B cell (primary cell): ENCODE results near the gene EHHADH. TPM values are rescaled to one million over a fixed set of nuclear protein-coding genes. Genes with fewer than 3 reads are reported as not detected.

ENCODE experiments used
- ATAC-seq: fragments of 200-7000 bp; cut with Tn5 transposase; one replicate; pipeline ENCODE4 v1.10.0; 2021; ENCODE audit warnings: low read depth, mild to moderate bottlenecking, moderate number of reproducible peaks, moderate library complexity
- CTCF ChIA-PET: fragments of 350-600 bp; sonication (Branson Sonifier 250); formaldehyde crosslinking; loops from one replicate; lab custom pipeline; 2021; ENCODE audit warnings: antibody characterized with exemption, inconsistent platforms; lab: Charles Lee
- POLR2A ChIA-PET: fragments of 350-600 bp; sonication (Branson Sonifier 250); formaldehyde crosslinking; loops from one replicate; lab custom pipeline; 2021; ENCODE audit warnings: antibody characterized with exemption; lab: Charles Lee
- DNase-seq: peaks from one replicate; pipeline ENCODE4 v3.0.0; 2013
- H2AFZ ChIP-seq: 2 replicates; pipeline ENCODE4 v1.6.1; 2012; ENCODE audit warnings: mild to moderate bottlenecking, low read depth, low read length; ENCODE audit not compliant: insufficient read depth, poor library complexity, severe bottlenecking
- H3K27ac ChIP-seq, 2 donors: 1 replicate in 1 of 2; 2 replicates in 1 of 2; pipeline ENCODE4 v1.5.1; 2012 to 2013; ENCODE audit warnings: low read length in 2 of 2, mild to moderate bottlenecking in 2 of 2, moderate library complexity in 1 of 2
- H3K27me3 ChIP-seq, 4 experiments: fragments of 200-600 bp in 1 of 4; sonication (generic) in 1 of 4; replicated peaks in 1 of 4; 1 replicate in 2 of 4; 2 replicates in 2 of 4; pipeline versions ENCODE4 v1.6.1 to v1.7.0; 2013 to 2016; ENCODE audit warnings: low read length in 3 of 4, mild to moderate bottlenecking in 2 of 4, mixed read lengths in 1 of 4, moderate library complexity in 1 of 4; ENCODE audit not compliant: insufficient read depth in 4 of 4, control insufficient read depth in 3 of 4; ENCODE audit errors: control extremely low read depth in 1 of 4
- H3K36me3 ChIP-seq, 2 experiments: replicated peaks in 1 of 2; 1 replicate in 1 of 2; 2 replicates in 1 of 2; pipeline versions ENCODE4 v1.6.1 to v1.7.1; 2013; ENCODE audit warnings: low read length in 1 of 2; ENCODE audit not compliant: insufficient read depth in 2 of 2, control insufficient read depth in 1 of 2; ENCODE audit errors: control extremely low read depth in 1 of 2, extremely low read depth in 1 of 2
- H3K4me1 ChIP-seq, 2 donors: fragments of 200-600 bp in 1 of 2; sonication (generic) in 1 of 2; 1 replicate in 1 of 2; 2 replicates in 1 of 2; pipeline versions ENCODE4 v1.5.1 to v1.6.1; 2013 to 2017; ENCODE audit warnings: low read length in 2 of 2; ENCODE audit not compliant: control insufficient read depth in 2 of 2, insufficient read depth in 2 of 2
- H3K4me2 ChIP-seq: replicated peaks from 2 replicates; pipeline ENCODE3; 2012; ENCODE audit warnings: mild to moderate bottlenecking, low read depth, low read length; ENCODE audit not compliant: poor library complexity, severe bottlenecking
- H3K4me3 ChIP-seq, 5 experiments: fragments of 200-600 bp in 1 of 5; sonication (generic) in 1 of 5; 1 replicate in 3 of 5; 2 replicates in 2 of 5; pipeline versions ENCODE4 v1.5.1 to v1.7.0; 2011 to 2016; ENCODE audit warnings: low read length in 4 of 5, mild to moderate bottlenecking in 4 of 5, low read depth in 2 of 5, control low read depth in 1 of 5, moderate library complexity in 1 of 5; ENCODE audit not compliant: insufficient read depth in 1 of 5; ENCODE audit errors: control extremely low read depth in 1 of 5, extremely low read depth in 1 of 5
- H3K79me2 ChIP-seq: fragments of 200-600 bp; sonication (generic); one replicate; pipeline ENCODE4 v1.6.0; 2016; ENCODE audit warnings: low read length; ENCODE audit not compliant: control insufficient read depth, insufficient read depth
- H3K9ac ChIP-seq: fragments of 200-600 bp; sonication (generic); 2 replicates; pipeline ENCODE4 v1.6.1; 2017; ENCODE audit warnings: mild to moderate bottlenecking, low read length, moderate library complexity
- H3K9me3 ChIP-seq, 3 donors: one replicate each; pipeline versions ENCODE4 v1.6.1 to v1.7.1; 2013; ENCODE audit warnings: low read length in 2 of 3; ENCODE audit not compliant: control insufficient read depth in 2 of 3, insufficient read depth in 1 of 3; ENCODE audit errors: control extremely low read depth in 1 of 3
- H4K20me1 ChIP-seq: 2 replicates; pipeline ENCODE4 v1.6.0; 2012; ENCODE audit warnings: mild to moderate bottlenecking, low read length; ENCODE audit not compliant: insufficient read depth, control insufficient read depth, poor library complexity, severe bottlenecking
- H3K27ac Mint-ChIP-seq: one replicate; pipeline ENCODE4 v1.8.0; 2021; ENCODE audit warnings: mixed read lengths
- H3K27me3 Mint-ChIP-seq: one replicate; pipeline ENCODE4 v1.8.0; 2021; ENCODE audit warnings: mixed read lengths
- H3K4me1 Mint-ChIP-seq: one replicate; pipeline ENCODE4 v1.8.0; 2021; ENCODE audit warnings: mixed read lengths
- H3K4me3 Mint-ChIP-seq: one replicate; pipeline ENCODE4 v1.8.0; 2021; ENCODE audit warnings: mixed read lengths
- H3K9me3 Mint-ChIP-seq: one replicate; pipeline ENCODE4 v1.8.0; 2022; ENCODE audit warnings: mixed read lengths; ENCODE audit not compliant: insufficient read depth
- EZH2 ChIP-seq: IDR thresholded peaks from 2 replicates; pipeline ENCODE4 v1.6.1; 2012; ENCODE audit warnings: borderline replicate concordance, low read depth, mild to moderate bottlenecking, moderate library complexity, low read length; ENCODE audit not compliant: insufficient read depth, poor library complexity, severe bottlenecking
- WGBS: methylation state at CpG from one replicate; pipeline ENCODE4 v1.1.5; 2013; ENCODE audit warnings: missing lambda C conversion rate; ENCODE audit not compliant: insufficient coverage; 5-methylcytosine and 5-hydroxymethylcytosine counted together
- intact Hi-C: fragments of 100-400 bp; cut with micrococcal nuclease; formaldehyde crosslinking; loops from one replicate; pipeline ENCODE4 v1.10.0; 2022
- polyA plus RNA-seq: library from polyadenylated mRNA; depleted of rRNA; stranded (reverse); fragments of >200 nt; gene quantifications from 2 replicates; pipeline ENCODE4 v1.2.3, GENCODE V29; 2012
- total RNA-seq, 2 donors: library from RNA; stranded (reverse); fragments of 120-200 nt in 1 of 2; gene quantifications; 1 replicate in 1 of 2; 2 replicates in 1 of 2; pipeline versions ENCODE4 v1.2.3 to v1.2.4, GENCODE V29; 2013 to 2022
- TF ChIP-seq, protein P1 (sequence below): fragments of 200-600 bp; IDR thresholded peaks from one replicate; pipeline ENCODE4 v1.8.0; 2022; ENCODE audit warnings: antibody characterized with exemption, mild to moderate bottlenecking

EHHADH gene
- total and polyA plus RNA-seq, 2 donors (not counting 1 experiment from before 2014, with no cell fraction given): 0.30 to 1.4 TPM

DNA sequence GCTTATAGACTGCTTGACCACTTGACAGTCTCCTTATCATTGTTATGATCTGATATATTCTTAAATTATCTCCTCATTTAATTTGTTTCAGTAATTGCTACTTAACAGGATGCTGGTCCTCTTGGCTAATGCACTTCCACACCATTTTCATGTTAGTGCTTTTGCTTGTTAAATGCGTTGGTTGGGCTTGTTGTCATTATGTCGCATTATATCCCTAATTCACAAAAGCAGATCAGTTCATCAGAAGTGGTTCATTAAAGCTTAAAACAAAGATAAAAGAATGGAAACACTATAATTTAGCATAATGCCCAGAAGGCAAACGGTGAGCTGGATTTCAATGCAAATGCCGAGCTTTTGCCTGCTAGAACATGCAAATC lies 17.1 kb upstream of the EHHADH start:
- no peaks in the 10 kb centered on the region for H4K20me1 ChIP-seq
- Mint-ChIP-seq H3K4me1 (no peaks in the 10 kb centered on the region), H3K9me3 (no peaks in the 10 kb centered on the region), H3K27ac (no peak overlapping the region), H3K4me3 (no peak overlapping the region), H3K27me3 (peaks cover 57% of the 10 kb centered on the region)
- no peak overlapping the region for H2AFZ ChIP-seq
- H3K27me3 ChIP-seq: peaks cover 0 to 19% (median 12%) of the 10 kb centered on the region in 4 experiments
- no peak overlapping the region for H3K4me3 ChIP-seq
- H3K4me2 ChIP-seq: no peak overlapping the region
- no peaks in the 10 kb centered on the region for H3K79me2 ChIP-seq
- H3K36me3 ChIP-seq: no peaks in the 10 kb centered on the region
- WGBS: 89% methylated on average over 2 of the region's 4 CpGs
- CTCF ChIA-PET: no interaction called here
- intact Hi-C loops: no loop called here
- POLR2A ChIA-PET: no interaction called here
- no peak overlapping the region for H3K9ac ChIP-seq
- no peaks in the 10 kb centered on the region for H3K4me1 ChIP-seq
- no peak for DNase-seq
- H3K9me3 ChIP-seq: no peaks in the 10 kb centered on the region
- no peak for ATAC-seq
- H3K27ac ChIP-seq: no peak overlapping the region
- TF ChIP-seq, protein P1, sequence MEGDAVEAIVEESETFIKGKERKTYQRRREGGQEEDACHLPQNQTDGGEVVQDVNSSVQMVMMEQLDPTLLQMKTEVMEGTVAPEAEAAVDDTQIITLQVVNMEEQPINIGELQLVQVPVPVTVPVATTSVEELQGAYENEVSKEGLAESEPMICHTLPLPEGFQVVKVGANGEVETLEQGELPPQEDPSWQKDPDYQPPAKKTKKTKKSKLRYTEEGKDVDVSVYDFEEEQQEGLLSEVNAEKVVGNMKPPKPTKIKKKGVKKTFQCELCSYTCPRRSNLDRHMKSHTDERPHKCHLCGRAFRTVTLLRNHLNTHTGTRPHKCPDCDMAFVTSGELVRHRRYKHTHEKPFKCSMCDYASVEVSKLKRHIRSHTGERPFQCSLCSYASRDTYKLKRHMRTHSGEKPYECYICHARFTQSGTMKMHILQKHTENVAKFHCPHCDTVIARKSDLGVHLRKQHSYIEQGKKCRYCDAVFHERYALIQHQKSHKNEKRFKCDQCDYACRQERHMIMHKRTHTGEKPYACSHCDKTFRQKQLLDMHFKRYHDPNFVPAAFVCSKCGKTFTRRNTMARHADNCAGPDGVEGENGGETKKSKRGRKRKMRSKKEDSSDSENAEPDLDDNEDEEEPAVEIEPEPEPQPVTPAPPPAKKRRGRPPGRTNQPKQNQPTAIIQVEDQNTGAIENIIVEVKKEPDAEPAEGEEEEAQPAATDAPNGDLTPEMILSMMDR: no peak
- TF ChIP-seq EZH2: no peak

DNA sequence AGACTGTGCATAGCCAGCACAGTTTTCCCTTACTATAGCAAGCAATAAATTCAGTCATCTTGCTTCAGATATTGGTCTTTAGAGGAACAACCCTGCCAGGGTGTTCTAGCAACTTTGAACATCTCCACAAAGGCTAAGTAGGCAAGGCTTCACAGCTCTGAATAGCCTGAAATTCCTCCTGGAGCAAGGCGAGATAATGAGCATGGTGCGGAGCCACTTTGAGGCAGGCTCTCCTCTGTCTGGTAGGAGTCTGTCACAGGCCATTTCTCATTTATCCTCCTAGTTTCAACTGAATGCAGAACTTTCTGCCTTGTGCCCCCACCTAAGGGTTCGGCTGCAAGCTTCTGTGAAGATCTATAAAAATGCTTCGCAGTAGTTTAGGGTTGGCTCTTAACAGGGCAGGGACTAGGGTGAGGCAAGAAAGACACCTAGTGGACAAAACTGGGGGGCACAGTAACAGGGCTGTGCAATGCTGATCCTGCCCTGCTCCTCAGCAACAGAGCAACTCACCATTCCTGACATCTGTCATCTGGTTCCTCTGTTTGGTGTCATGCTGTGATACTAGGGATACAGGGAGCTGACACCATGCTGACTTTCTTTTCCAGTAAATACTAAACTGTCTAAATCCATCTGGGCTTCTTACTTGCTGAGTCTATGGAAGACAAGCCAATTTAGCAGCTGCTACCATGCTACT lies 16.6 kb upstream of the EHHADH start:
- no peaks in the 10 kb centered on the region for H4K20me1 ChIP-seq
- Mint-ChIP-seq H3K9me3 (no peaks in the 10 kb centered on the region), H3K27ac (no peak overlapping the region), H3K4me3 (no peak overlapping the region), H3K27me3 (peaks cover 61% of the 10 kb centered on the region), H3K4me1 (no peaks in the 10 kb centered on the region)
- H3K27me3 ChIP-seq: peaks cover 0 to 19% (median 12%) of the 10 kb centered on the region in 4 experiments
- H3K9me3 ChIP-seq: no peaks in the 10 kb centered on the region
- no peak for TF ChIP-seq EZH2
- TF ChIP-seq, protein P1: no peak
- DNase-seq (no peak), ATAC-seq (no peak)
- no peak overlapping the region for H3K4me3 ChIP-seq
- no peak overlapping the region for H3K4me2 ChIP-seq
- H3K36me3 ChIP-seq: no peaks in the 10 kb centered on the region
- no peaks in the 10 kb centered on the region for H3K4me1 ChIP-seq
- no peak overlapping the region for H3K9ac ChIP-seq
- H3K79me2 ChIP-seq: no peaks in the 10 kb centered on the region
- H2AFZ ChIP-seq: no peak overlapping the region
- intact Hi-C loops: no loop called here
- H3K27ac ChIP-seq: no peak overlapping the region
- ChIA-PET POLR2A (no interaction called here), CTCF (no interaction called here)
- WGBS: 75% methylated on average over 4 of the region's 4 CpGs
